Left ventricle myocardium inferior (tissue), 1 donor: Measurements from ENCODE around the gene SLC24A3. TPM values are rescaled to one million over a fixed set of nuclear protein-coding genes. Genes with fewer than 3 reads are reported as not detected.

ENCODE experiments used
- DNase-seq: peaks from one replicate; pipeline ENCODE4 v3.0.0-alpha.2; 2020
- H3K27ac ChIP-seq: fragments of 200-600 bp; replicated peaks from 2 replicates; pipeline ENCODE4 v1.8.0; 2021
- H3K27me3 ChIP-seq: fragments of 200-600 bp; 2 replicates; pipeline ENCODE4 v1.8.0; 2021; ENCODE audit warnings: low read depth
- H3K36me3 ChIP-seq: fragments of 200-600 bp; 2 replicates; pipeline ENCODE4 v1.8.0; 2021
- H3K4me1 ChIP-seq: fragments of 200-600 bp; 2 replicates; pipeline ENCODE4 v1.8.0; 2021
- H3K4me3 ChIP-seq: fragments of 200-600 bp; 2 replicates; pipeline ENCODE4 v1.8.0; 2021; ENCODE audit warnings: mild to moderate bottlenecking, moderate library complexity
- H3K9me3 ChIP-seq: fragments of 200-600 bp; replicated peaks from 2 replicates; pipeline ENCODE4 v1.8.0; 2021
- intact Hi-C: fragments of 100-400 bp; cut with micrococcal nuclease; formaldehyde crosslinking; loops from one replicate; pipeline ENCODE4 v1.11.0; 2022
- total RNA-seq: library from RNA; stranded (reverse); fragmentation: NEBNext Ultra II Directional; extraction: Animal tissue kit (Norgen Biotek cat#: 25700); gene quantifications from one replicate; pipeline ENCODE4 v1.2.1, GENCODE V29; 2021
- TF ChIP-seq, protein P1 (sequence below): fragments of 200-600 bp; IDR thresholded peaks from 2 replicates; pipeline ENCODE4 v1.8.0; 2021; ENCODE audit warnings: antibody characterized with exemption, mild to moderate bottlenecking, borderline replicate concordance
- donor health status: DM: no; HTN: yes; CAD: no; lungs with severe emphysema.

Gene SLC24A3
- total RNA-seq, 1 donor from 2014 or later, result 1.3 TPM

DNA sequence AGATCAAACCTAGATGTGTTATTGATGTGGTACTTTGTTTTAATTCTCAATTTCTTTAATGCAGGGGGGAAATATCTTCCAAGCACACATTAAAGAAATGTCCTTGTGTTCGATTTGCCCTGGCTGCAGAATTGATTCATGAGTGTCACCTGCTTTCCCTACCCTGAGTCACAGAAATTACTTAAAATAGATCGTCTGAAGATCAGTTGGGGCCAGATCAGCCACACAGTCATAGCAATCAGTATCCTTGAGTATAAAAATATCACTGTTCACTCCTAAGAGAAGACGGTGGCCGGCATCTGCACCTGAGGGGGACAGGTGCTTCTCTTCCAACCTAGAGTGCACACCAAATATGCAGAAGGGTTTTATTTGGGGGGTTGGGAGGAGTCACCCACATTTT lies 430.4 kb downstream of the SLC24A3 start:
- DNase-seq, result no peak
- intact Hi-C loops, result no loop called here
- TF ChIP-seq, protein P1, sequence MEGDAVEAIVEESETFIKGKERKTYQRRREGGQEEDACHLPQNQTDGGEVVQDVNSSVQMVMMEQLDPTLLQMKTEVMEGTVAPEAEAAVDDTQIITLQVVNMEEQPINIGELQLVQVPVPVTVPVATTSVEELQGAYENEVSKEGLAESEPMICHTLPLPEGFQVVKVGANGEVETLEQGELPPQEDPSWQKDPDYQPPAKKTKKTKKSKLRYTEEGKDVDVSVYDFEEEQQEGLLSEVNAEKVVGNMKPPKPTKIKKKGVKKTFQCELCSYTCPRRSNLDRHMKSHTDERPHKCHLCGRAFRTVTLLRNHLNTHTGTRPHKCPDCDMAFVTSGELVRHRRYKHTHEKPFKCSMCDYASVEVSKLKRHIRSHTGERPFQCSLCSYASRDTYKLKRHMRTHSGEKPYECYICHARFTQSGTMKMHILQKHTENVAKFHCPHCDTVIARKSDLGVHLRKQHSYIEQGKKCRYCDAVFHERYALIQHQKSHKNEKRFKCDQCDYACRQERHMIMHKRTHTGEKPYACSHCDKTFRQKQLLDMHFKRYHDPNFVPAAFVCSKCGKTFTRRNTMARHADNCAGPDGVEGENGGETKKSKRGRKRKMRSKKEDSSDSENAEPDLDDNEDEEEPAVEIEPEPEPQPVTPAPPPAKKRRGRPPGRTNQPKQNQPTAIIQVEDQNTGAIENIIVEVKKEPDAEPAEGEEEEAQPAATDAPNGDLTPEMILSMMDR, result no peak
- H3K27me3 ChIP-seq, result peaks cover 18% of the 10 kb centered on the region
- no peaks in the 10 kb centered on the region for H3K36me3 ChIP-seq
- H3K4me1 ChIP-seq, result no peaks in the 10 kb centered on the region
- no peak overlapping the region for H3K27ac ChIP-seq
- H3K9me3 ChIP-seq, result no peaks in the 10 kb centered on the region
- H3K4me3 ChIP-seq, result no peak overlapping the region

DNA sequence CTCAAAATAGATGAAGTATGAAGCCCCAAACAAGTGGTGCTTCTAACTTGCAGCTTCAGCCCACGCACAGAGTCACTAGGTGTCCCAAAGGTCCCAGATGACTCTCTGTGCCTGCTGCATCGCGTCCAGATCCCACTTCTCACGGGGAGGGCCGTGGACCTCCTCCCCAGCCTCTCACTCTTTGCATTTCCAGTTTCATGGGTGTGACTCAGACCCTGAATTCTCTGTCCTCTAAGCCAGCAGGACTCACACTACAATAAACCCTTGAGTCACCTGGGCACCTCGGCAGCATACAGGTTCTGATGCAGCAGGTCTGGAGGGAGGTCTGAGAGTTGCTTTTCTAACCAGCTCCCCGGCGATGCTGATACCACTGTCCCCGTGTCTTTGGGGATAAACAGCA lies 431.6 kb downstream of the SLC24A3 start:
- intact Hi-C loops, result no loop called here
- TF ChIP-seq, protein P1, result no peak

GRCh38 chr20:19646963-19647362 lies 434.5 kb downstream of the SLC24A3 start:
- intact Hi-C loops, result no loop called here
- TF ChIP-seq, protein P1, result no peak
- H3K27ac ChIP-seq, result no peak overlapping the region

More for the DNA sequence above, 431.6 kb downstream of the SLC24A3 start:
- Histone ChIP-seq H3K27me3 (peaks cover 18% of the 10 kb centered on the region), H3K27ac (no peak overlapping the region), H3K4me3 (no peak overlapping the region), H3K4me1 (no peaks in the 10 kb centered on the region), H3K36me3 (no peaks in the 10 kb centered on the region), H3K9me3 (no peaks in the 10 kb centered on the region)
- no peak for DNase-seq

DNA sequence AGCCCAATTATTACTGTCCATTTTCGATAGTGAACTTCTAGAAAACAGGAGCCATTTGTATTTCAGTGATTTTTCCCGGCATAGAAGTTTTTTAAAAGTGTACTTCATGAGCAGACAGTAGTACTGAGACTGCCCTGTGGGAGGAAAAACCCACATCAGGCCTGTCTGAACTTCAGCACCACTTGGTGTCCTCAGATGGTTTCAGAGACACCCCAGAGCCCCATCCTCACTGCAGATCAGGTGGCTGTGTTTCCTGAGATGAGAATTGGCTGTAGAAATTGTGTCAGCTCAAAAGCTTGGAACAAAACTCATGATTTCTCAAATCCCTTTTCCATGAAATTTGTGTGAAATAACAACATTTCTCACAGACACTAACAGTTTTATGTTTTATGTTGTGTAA lies 435.6 kb downstream of the SLC24A3 start:
- H3K4me3 ChIP-seq, result no peak overlapping the region
- TF ChIP-seq, protein P1, result no peak
- no peaks in the 10 kb centered on the region for H3K36me3 ChIP-seq
- intact Hi-C loops, result no loop called here
- no peak overlapping the region for H3K27ac ChIP-seq
- H3K4me1 ChIP-seq, result no peaks in the 10 kb centered on the region
- H3K27me3 ChIP-seq, result peaks cover 25% of the 10 kb centered on the region
- peaks cover 15% of the 10 kb centered on the region for H3K9me3 ChIP-seq
- no peak for DNase-seq

More at GRCh38 chr20:19646963-19647362, 434.5 kb downstream of the SLC24A3 start:
- no peak overlapping the region for H3K4me3 ChIP-seq
- no peak for DNase-seq
- peaks cover 18% of the 10 kb centered on the region for H3K27me3 ChIP-seq
- H3K4me1 ChIP-seq, result no peaks in the 10 kb centered on the region
- H3K9me3 ChIP-seq, result peaks cover 15% of the 10 kb centered on the region
- H3K36me3 ChIP-seq, result no peaks in the 10 kb centered on the region

DNA sequence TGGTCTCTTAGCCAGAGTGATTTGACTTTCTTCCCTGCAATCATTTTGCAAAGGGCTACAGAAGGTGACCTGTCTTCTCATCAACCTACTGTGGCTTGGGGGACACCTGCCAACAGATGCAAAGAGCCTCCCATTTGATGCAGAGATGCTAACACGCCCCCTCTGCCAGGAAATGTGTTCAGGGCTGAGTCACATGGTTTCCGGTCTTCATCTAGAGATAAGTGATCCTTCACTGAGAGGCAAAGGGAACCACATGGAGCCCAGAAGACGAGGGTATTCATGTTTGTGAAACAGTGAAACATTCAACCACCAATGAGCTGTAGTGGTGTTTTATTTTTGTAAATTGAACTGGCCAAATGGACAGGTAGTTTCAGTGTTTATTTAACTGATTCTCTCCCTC lies 436.6 kb downstream of the SLC24A3 start:
- Histone ChIP-seq H3K4me3 (no peak overlapping the region), H3K36me3 (no peaks in the 10 kb centered on the region), H3K27ac (no peak overlapping the region), H3K9me3 (peaks cover 15% of the 10 kb centered on the region), H3K27me3 (peaks cover 26% of the 10 kb centered on the region), H3K4me1 (no peaks in the 10 kb centered on the region)
- DNase-seq, result no peak
- TF ChIP-seq, protein P1, result no peak
- intact Hi-C loops, result no loop called here
